Ascending aorta (tissue), 2 donors: ENCODE measurements around the gene BMPR1B. TPM values are rescaled to one million over a fixed set of nuclear protein-coding genes. Genes with fewer than 3 reads are reported as not detected.
"Not testable (repeated sequence)": the region's sequence is repeated elsewhere in the genome, so short reads cannot be mapped to it uniquely, and the experiment has no call there.

Source experiments
- DNase-seq, 2 donors: peaks; one replicate each; pipeline ENCODE4 v3.0.0-alpha.2; 2019; ENCODE audit warnings: low spot score in 2 of 2
- H3K27ac ChIP-seq, 2 donors: fragments of 200-600 bp; sonication (generic); one replicate each; pipeline ENCODE4 v1.5.1; 2016 to 2017; ENCODE audit warnings: mild to moderate bottlenecking in 1 of 2
- H3K27me3 ChIP-seq: fragments of 200-600 bp; sonication (generic); one replicate; pipeline ENCODE4 v1.5.1; 2017
- H3K36me3 ChIP-seq, 2 donors: fragments of 200-600 bp; sonication (generic); one replicate each; pipeline ENCODE4 v1.5.1; 2016
- H3K4me1 ChIP-seq, 2 donors: fragments of 200-600 bp; sonication (generic); one replicate each; pipeline ENCODE4 v1.5.1; 2016 to 2017; ENCODE audit warnings: mild to moderate bottlenecking in 1 of 2
- H3K4me3 ChIP-seq, 2 donors: fragments of 200-600 bp; sonication (generic); one replicate each; pipeline ENCODE4 v1.5.1; 2016 to 2017; ENCODE audit warnings: mild to moderate bottlenecking in 1 of 2
- H3K9me3 ChIP-seq, 2 donors: fragments of 200-600 bp; sonication (generic); one replicate each; pipeline ENCODE4 v1.5.1; 2016
- intact Hi-C: fragments of 100-400 bp; cut with DNase I; formaldehyde crosslinking; loops from one replicate; pipeline ENCODE4 v1.15.1; 2023
- total RNA-seq: library from RNA; depleted of rRNA; stranded (reverse); fragments of >200 nt; gene quantifications from one replicate; pipeline ENCODE4 v1.1.0, GENCODE V29; 2016
- TF ChIP-seq, protein P1 (sequence below), 3 experiments: fragments of 200-600 bp in 2 of 3; fragments of 450-650 bp in 1 of 3; sonication (generic) in 2 of 3; IDR thresholded peaks; one replicate each; pipeline ENCODE4 v1.5.1; 2016 to 2019; ENCODE audit warnings: antibody characterized with exemption in 3 of 3, mild to moderate bottlenecking in 1 of 3, moderate library complexity in 1 of 3

Gene BMPR1B
- total RNA-seq, 1 donor from 2014 or later = 3.8 TPM

GRCh38 chr4:94833394-94833793 lies 75.6 kb downstream of the BMPR1B start:
- no peak for DNase-seq
- Histone ChIP-seq H3K4me1 (peaks cover 0 to 2% of the 10 kb centered on the region in 2 donors), H3K4me3 (no peak overlapping the region), H3K9me3 (no peaks in the 10 kb centered on the region), H3K36me3 (no peaks in the 10 kb centered on the region), H3K27me3 (no peaks in the 10 kb centered on the region), H3K27ac (no peak overlapping the region)
- TF ChIP-seq, protein P1, sequence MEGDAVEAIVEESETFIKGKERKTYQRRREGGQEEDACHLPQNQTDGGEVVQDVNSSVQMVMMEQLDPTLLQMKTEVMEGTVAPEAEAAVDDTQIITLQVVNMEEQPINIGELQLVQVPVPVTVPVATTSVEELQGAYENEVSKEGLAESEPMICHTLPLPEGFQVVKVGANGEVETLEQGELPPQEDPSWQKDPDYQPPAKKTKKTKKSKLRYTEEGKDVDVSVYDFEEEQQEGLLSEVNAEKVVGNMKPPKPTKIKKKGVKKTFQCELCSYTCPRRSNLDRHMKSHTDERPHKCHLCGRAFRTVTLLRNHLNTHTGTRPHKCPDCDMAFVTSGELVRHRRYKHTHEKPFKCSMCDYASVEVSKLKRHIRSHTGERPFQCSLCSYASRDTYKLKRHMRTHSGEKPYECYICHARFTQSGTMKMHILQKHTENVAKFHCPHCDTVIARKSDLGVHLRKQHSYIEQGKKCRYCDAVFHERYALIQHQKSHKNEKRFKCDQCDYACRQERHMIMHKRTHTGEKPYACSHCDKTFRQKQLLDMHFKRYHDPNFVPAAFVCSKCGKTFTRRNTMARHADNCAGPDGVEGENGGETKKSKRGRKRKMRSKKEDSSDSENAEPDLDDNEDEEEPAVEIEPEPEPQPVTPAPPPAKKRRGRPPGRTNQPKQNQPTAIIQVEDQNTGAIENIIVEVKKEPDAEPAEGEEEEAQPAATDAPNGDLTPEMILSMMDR (IDR thresholded peaks at IDR 0.05) = no peak
- intact Hi-C loops = no loop called here

GRCh38 chr4:94834501-94834900 lies 76.7 kb downstream of the BMPR1B start:
- intact Hi-C loops = no loop called here
- no peak overlapping the region for H3K27ac ChIP-seq
- TF ChIP-seq, protein P1 (IDR thresholded peaks at IDR 0.05) = no peak
- no peaks in the 10 kb centered on the region for H3K36me3 ChIP-seq
- no peaks in the 10 kb centered on the region for H3K27me3 ChIP-seq
- H3K4me1 ChIP-seq = no peaks in the 10 kb centered on the region
- no peaks in the 10 kb centered on the region for H3K9me3 ChIP-seq
- H3K4me3 ChIP-seq = no peak overlapping the region
- DNase-seq = no peak

GRCh38 chr4:94841166-94841863 lies 83.6 kb downstream of the BMPR1B start:
- H3K9me3 ChIP-seq, DNase-seq, H3K27ac ChIP-seq, H3K4me1 ChIP-seq, H3K36me3 ChIP-seq, H3K4me3 ChIP-seq, H3K27me3 ChIP-seq, intact Hi-C loops: not testable (repeated sequence)

DNA sequence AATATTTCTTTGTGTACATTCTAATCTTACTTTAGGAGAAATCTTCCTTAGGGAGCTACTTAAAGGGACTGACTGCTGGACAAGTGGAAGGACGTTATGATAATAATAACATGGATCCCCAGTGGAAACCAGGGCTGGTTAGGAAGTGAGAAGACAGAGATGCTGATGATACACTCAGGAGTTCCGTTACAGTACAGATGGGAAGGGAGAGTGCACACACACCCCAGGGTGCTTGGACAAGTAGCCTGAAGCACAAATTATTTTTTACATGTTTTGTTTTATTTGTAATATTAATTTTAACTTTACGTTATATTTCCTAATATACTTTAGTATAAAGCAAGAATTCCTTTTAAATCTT lies 84.1 kb downstream of the BMPR1B start:
- H3K36me3 ChIP-seq = no peaks in the 10 kb centered on the region
- intact Hi-C loops = no loop called here
- H3K4me3 ChIP-seq = no peak overlapping the region

GRCh38 chr4:94843216-94843615 lies 85.5 kb downstream of the BMPR1B start:
- no peak for DNase-seq
- Histone ChIP-seq H3K4me1 (no peaks in the 10 kb centered on the region), H3K36me3 (no peaks in the 10 kb centered on the region), H3K27me3 (no peaks in the 10 kb centered on the region), H3K9me3 (no peaks in the 10 kb centered on the region), H3K4me3 (no peak overlapping the region), H3K27ac (no peak overlapping the region)
- intact Hi-C loops = no loop called here
- TF ChIP-seq, protein P1 (IDR thresholded peaks at IDR 0.05) = no peak

More for the DNA sequence above, 84.1 kb downstream of the BMPR1B start:
- Histone ChIP-seq H3K4me1 (no peaks in the 10 kb centered on the region), H3K9me3 (no peaks in the 10 kb centered on the region), H3K27ac (no peak overlapping the region), H3K27me3 (no peaks in the 10 kb centered on the region)
- TF ChIP-seq, protein P1 (IDR thresholded peaks at IDR 0.05) = no peak
- no peak for DNase-seq

GRCh38 chr4:94848326-94848725 lies 90.6 kb downstream of the BMPR1B start:
- Histone ChIP-seq H3K36me3 (no peaks in the 10 kb centered on the region), H3K4me3 (no peak overlapping the region), H3K27ac (no peak overlapping the region), H3K27me3 (no peaks in the 10 kb centered on the region), H3K4me1 (no peaks in the 10 kb centered on the region), H3K9me3 (no peaks in the 10 kb centered on the region)
- TF ChIP-seq, protein P1 (IDR thresholded peaks at IDR 0.05) = no peak
- intact Hi-C loops = no loop called here
- no peak for DNase-seq
